ENCODE data around the gene UNK.
"Not testable (repeated sequence)": the region's sequence is repeated elsewhere in the genome, so short reads cannot be mapped to it uniquely, and the experiment has no call there.

The UNK gene

DNA sequence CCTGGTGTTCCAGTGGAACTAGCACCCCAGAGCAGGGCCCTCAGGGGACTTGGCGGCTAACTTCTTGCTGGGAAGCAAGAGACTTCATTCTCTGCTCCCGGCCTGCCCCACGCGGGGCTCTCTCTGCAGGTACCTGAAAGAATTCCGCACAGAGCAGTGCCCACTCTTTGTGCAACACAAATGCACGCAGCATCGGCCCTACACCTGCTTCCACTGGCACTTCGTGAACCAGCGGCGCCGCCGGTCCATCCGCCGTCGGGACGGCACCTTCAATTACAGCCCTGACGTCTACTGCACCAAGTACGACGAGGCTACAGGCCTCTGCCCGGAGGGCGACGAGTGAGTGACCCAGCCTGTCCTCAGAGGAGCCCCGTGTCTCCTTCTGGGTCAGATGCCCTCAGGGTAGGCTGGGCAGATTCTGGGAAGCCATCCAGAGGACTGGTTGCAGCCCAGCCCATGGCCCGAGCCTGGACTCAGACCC, 25.1 kb downstream of the UNK start:
- H3K4me3 ChIP-seq (ENCODE audit: low read depth, low read length): no peak overlapping the region
- TF ChIP-seq, protein P1, sequence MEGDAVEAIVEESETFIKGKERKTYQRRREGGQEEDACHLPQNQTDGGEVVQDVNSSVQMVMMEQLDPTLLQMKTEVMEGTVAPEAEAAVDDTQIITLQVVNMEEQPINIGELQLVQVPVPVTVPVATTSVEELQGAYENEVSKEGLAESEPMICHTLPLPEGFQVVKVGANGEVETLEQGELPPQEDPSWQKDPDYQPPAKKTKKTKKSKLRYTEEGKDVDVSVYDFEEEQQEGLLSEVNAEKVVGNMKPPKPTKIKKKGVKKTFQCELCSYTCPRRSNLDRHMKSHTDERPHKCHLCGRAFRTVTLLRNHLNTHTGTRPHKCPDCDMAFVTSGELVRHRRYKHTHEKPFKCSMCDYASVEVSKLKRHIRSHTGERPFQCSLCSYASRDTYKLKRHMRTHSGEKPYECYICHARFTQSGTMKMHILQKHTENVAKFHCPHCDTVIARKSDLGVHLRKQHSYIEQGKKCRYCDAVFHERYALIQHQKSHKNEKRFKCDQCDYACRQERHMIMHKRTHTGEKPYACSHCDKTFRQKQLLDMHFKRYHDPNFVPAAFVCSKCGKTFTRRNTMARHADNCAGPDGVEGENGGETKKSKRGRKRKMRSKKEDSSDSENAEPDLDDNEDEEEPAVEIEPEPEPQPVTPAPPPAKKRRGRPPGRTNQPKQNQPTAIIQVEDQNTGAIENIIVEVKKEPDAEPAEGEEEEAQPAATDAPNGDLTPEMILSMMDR (IDR thresholded peaks at IDR 0.05; ENCODE audit: low read depth, low read length): no peak

DNA sequence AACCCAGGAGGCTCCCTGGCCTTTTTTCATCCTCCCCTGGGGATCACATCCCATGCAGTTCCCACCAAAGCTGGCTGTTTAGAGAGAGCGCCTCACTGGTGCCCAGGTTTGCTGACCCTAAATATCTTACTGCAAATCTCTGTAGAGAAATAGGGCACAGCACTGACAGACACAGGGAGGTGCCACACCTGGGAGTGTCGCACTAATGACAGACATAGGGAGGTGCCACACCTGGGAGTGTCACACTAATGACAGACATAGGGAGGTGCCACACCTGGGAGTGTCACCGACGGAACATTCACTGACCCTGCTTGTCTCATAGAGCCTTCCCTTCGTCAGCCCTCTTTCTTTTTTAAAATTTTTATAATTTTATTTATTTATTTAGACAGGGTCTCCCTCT, 25.6 kb downstream of the UNK start:
- TF ChIP-seq, protein P1 (IDR thresholded peaks at IDR 0.05; ENCODE audit: low read depth, low read length): no peak
- H3K4me3 ChIP-seq (ENCODE audit: low read depth, low read length): no peak overlapping the region

DNA sequence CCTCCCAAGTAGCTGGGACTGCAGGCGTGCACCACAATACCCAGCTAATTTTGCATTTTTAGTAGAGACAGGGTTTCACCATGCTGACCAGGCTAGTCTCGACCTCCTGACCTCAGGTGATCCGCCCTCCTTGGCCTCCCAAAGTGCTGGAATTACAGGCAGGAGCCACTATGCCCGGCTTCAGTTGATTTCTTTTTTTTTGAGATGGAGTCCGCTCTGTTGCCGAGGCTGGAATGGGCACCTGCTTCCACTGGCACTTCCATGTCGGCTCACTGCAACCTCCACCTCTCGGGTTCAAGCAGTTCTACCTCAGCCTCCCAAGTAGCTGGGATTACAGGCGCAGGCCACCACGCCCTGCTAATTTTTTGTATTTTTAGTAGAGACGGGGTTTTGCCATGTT, 26.1 kb downstream of the UNK start:
- not testable (repeated sequence) for H3K4me3 ChIP-seq (ENCODE audit: low read depth, low read length)

DNA sequence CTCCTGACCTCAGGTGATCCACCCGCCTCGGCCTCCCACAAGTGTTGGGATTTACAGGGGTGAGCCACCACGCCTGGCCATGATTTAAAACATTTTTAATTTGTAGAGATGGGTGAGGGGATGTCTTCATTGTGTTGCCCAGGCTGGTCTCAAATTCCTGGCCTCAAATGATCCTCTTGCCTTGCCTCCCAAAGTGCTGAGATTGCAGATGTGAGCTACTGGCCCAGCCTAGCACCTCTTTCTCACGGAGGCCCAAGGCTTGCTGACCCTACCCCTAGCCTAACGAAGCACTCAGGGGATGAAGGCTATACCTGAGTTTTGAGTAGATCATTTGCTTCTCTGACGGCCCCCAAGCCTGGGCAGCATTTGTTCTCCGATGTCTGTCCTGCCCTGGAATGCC, 26.6 kb downstream of the UNK start:
- H3K4me3 ChIP-seq (ENCODE audit: low read depth, low read length): no peak overlapping the region
- TF ChIP-seq, protein P1 (IDR thresholded peaks at IDR 0.05; ENCODE audit: low read depth, low read length): no peak

DNA sequence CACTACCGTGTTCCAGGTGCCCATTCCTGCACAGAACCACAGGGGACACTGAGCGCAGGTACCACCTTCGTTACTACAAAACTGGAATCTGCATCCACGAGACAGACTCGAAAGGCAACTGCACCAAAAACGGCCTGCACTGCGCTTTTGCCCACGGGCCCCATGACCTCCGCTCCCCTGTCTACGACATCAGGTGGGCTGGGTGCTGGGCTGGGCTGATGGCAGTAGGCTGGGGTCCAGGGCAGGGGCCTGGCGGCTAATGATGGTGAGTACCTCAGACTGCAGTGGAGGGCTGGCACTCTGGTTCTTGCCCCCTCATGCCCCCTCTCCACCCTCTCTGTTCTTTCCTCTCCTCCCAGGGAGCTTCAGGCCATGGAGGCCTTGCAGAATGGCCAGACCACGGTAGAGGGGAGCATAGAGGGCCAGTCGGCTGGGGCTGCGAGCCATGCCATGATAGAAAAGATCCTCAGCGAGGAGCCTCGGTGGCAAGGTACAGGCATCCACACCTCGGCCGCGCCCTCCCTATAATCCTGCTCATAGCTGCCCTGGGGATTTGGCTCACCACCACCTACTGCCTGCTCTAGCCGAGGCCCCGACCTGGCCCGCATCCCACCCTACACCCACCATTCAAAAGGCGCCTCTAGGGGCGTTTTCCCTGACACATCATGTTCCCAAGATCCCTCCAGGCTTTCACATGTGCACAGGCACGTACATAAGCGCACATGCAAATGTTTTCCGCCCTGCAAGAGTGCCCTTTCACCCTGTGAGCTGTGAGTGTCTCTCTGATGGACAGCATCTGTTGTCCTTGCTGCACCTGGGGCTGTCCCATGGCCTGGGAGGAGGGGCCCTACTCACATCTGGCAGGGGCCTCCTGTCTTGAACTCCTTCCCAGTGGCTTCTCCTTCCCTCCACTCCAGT, 27.7 kb downstream of the UNK start:
- TF ChIP-seq, protein P1 (IDR thresholded peaks at IDR 0.05; ENCODE audit: low read depth, low read length): no peak
- H3K4me3 ChIP-seq (ENCODE audit: low read depth, low read length): no peak overlapping the region

DNA sequence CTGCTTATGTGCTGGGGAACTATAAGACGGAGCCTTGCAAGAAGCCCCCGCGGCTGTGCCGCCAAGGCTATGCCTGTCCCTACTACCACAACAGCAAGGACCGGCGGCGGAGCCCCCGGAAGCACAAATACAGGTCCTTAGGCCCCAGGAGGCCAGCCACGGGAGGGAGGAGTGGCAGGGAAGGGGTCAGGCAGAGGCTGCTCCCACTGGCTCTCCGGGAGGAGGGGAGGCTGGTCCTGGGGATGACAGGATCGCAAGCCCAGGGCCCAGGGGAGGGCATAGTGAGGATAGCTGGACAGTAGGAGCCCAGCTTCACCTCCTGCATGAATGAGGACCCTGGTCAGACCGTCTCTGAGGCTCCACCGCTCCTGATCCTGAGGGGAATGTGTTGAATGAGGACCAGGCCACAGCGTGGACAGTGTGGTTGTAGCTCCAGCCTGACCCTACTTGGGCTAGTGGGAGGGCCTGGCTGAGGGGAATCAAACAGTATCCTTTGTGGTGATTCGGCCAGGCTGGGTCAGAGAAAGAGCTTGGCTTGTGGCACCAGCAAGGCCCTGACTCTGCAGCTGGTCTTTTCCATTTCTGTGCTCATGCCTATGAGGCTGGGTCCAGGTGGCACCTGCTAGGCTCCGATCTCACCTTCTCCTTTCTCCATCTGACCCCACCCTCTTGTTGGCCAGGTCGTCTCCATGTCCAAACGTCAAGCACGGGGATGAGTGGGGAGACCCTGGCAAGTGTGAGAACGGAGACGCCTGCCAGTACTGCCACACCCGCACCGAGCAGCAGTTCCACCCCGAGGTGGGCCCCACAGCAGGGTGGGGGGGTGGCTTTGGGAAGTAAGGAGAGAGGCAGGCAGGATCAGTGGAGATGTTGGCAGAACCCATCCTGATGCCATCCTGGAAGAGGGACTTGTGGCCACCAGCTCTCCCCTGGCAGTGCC, 28.7 kb downstream of the UNK start:
- no peak overlapping the region for H3K4me3 ChIP-seq (ENCODE audit: low read depth, low read length)
- TF ChIP-seq, protein P1 (IDR thresholded peaks at IDR 0.05; ENCODE audit: low read depth, low read length): no peak

DNA sequence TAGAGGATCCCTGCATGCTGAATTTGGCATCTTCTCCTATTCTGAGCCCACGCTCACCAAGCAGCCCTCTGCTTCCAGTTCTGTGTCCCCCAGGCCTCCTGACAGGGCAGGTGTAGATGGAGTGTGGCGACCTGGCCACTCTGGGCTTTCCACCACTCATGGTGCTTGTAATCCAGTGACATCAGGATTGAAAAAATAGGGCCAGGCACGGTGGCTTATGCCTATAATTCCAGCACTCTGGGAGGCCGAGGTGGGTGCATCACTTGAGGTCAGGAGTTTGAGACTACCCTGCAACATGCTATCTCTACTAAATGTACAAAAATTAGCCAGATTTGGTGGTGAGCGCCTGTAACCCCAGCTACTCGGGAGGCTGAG, 29.4 kb downstream of the UNK start:
- H3K4me3 ChIP-seq (ENCODE audit: low read depth, low read length): no peak overlapping the region
- TF ChIP-seq, protein P1 (IDR thresholded peaks at IDR 0.05; ENCODE audit: low read depth, low read length): no peak

Data from WI38 (cell line).